Heart right ventricle (tissue), 16 donors: ENCODE results near the gene MMAA. TPM values are rescaled to one million over a fixed set of nuclear protein-coding genes. Genes with fewer than 3 reads are reported as not detected.
"Not testable (repeated sequence)": the region's sequence is repeated elsewhere in the genome, so short reads cannot be mapped to it uniquely, and the experiment has no call there.

ENCODE experiments used
- ATAC-seq, 8 donors: fragments of 200-7000 bp; cut with Tn5 transposase; one replicate each; pipeline ENCODE4 v1.9.1; 2020; ENCODE audit warnings: mild to moderate bottlenecking in 8 of 8, moderate library complexity in 8 of 8, moderate number of reproducible peaks in 1 of 8
- DNase-seq, 2 donors: peaks; one replicate each; pipeline ENCODE4 v3.0.0-alpha.2; 2020
- H3K27ac ChIP-seq, 10 donors: fragments of 200-600 bp; sonication (generic) in 2 of 10; one replicate each; pipeline versions ENCODE4 v1.5.0 to v1.8.0; 2020 to 2022; ENCODE audit warnings: mild to moderate bottlenecking in 3 of 10
- H3K27me3 ChIP-seq, 7 donors: fragments of 200-600 bp; one replicate each; pipeline ENCODE4 v1.8.0; 2021 to 2022; ENCODE audit warnings: mild to moderate bottlenecking in 2 of 7
- H3K36me3 ChIP-seq, 9 donors: fragments of 200-600 bp; sonication (generic) in 1 of 9; one replicate each; pipeline versions ENCODE4 v1.5.0 to v1.8.0; 2020 to 2022; ENCODE audit warnings: mild to moderate bottlenecking in 2 of 9
- H3K4me1 ChIP-seq, 9 donors: fragments of 200-600 bp; sonication (generic) in 1 of 9; one replicate each; pipeline versions ENCODE4 v1.5.0 to v1.8.0; 2020 to 2022; ENCODE audit warnings: mild to moderate bottlenecking in 4 of 9
- H3K4me3 ChIP-seq, 10 donors: fragments of 200-600 bp; sonication (generic) in 2 of 10; one replicate each; pipeline versions ENCODE4 v1.5.0 to v1.8.0; 2020 to 2022; ENCODE audit warnings: mild to moderate bottlenecking in 7 of 10, moderate library complexity in 2 of 10
- H3K9me3 ChIP-seq, 11 donors: fragments of 200-600 bp in 10 of 11; sonication (generic) in 2 of 11; one replicate each; pipeline versions ENCODE4 v1.5.0 to v1.8.0; 2013 to 2022; ENCODE audit warnings: mild to moderate bottlenecking in 2 of 11, control low read depth in 1 of 11, moderate library complexity in 1 of 11
- CTCF ChIP-seq, 9 donors: fragments of 200-600 bp; sonication (generic) in 2 of 9; IDR thresholded peaks; one replicate each; pipeline versions ENCODE4 v1.5.0 to v1.8.0; 2021 to 2022; ENCODE audit warnings: antibody characterized with exemption in 9 of 9, mild to moderate bottlenecking in 5 of 9, moderate library complexity in 1 of 9
- WGBS, 2 donors: extraction: QIAGEN DNeasy Blood & Tissue Kit; methylation state at CpG; one replicate each; pipeline ENCODE4 v1.1.7; 2013; ENCODE audit warnings: inconsistent platforms in 1 of 2; 5-methylcytosine and 5-hydroxymethylcytosine counted together
- intact Hi-C, 10 donors: fragments of 100-400 bp; cut with DNase I; formaldehyde crosslinking; loops; one replicate each; pipeline versions ENCODE4 v1.11.1 to v1.14.2; 2022
- polyA plus RNA-seq, 2 donors: library from polyadenylated mRNA; stranded (reverse); fragments of 200-250 nt; gene quantifications; one replicate each; pipeline ENCODE4 v1.2.3, GENCODE V29; 2013
- total RNA-seq, 10 donors: library from RNA; stranded (reverse); fragmentation: NEBNext Ultra II Directional in 3 of 10; extraction: Animal tissue kit (Norgen Biotek cat#: 25700) in 3 of 10; gene quantifications; one replicate each; pipeline versions ENCODE4 v1.2.1 to v1.2.4, GENCODE V29; 2021 to 2023
- donor health status: Arrhythmogenic right ventricular cardiomyopathy.
- donor health status: ischemic (EF 13 %, LVEDD 7.1; RV severe dilation, severe dysfunction).
- donor health status: healthy with polysubstance abuse.
- donor health status: DM: no; HTN: yes; CAD: no.
- donor health status: DM: no; HTN: no; CAD: no.
- donor health status: ischemic (EF 25% LVEDD 6.9; RV normal size, moderate dysfunction).
- donor health status: ischemic (EF 25% LVEDD 5.7; RV mildly dilated, moderate dysfunction).
- donor health status: healthy.
- donor health status: DM: yes; HTN: yes; CAD: no.
- donor health status: Ischemic cardiomyopathy.
- donor health status: ischemic (EF 35%, LVEDD 5.7; RV mildly dilated, moderate dysfunction).
- donor health status: nonischemic (EF 11% LVEDD 7.7; RV severe dilation, severe dysfunction).
- donor health status: DM: yes; HTN: yes; CAD: no.
- donor health status: PGD.
- donor health status: ischemic (EF 29% LVEDD 5.4; RV normal size, mild dysfunction).
- donor health status: nonischemic (EF 23%, LVEDD 6.1; RV moderate dilation, normal function).

The MMAA gene
- total and polyA plus RNA-seq, 12 donors, result 3.3 to 13.5 (median 9.6) TPM

GRCh38 chr4:145635630-145636029 lies 16.4 kb downstream of the MMAA start:
- H3K27ac ChIP-seq, result no peak overlapping the region
- H3K36me3 ChIP-seq, result peaks cover 0 to 24% (median 6%) of the 10 kb centered on the region in 9 donors
- no peak for DNase-seq
- TF ChIP-seq CTCF (IDR thresholded peaks at IDR 0.05), result no peak
- intact Hi-C loops, result no loop called here
- H3K4me1 ChIP-seq, result peaks cover 0 to 10% (median 3%) of the 10 kb centered on the region in 9 donors
- H3K27me3 ChIP-seq, result no peaks in the 10 kb centered on the region
- no peak overlapping the region for H3K4me3 ChIP-seq
- H3K9me3 ChIP-seq, result no peaks in the 10 kb centered on the region
- ATAC-seq, result no peak

- no peak for ATAC-seq
- Histone ChIP-seq H3K27ac (no peak overlapping the region), H3K4me3 (no peak overlapping the region), H3K36me3 (peaks cover 0 to 40% (median 6%) of the 10 kb centered on the region in 9 donors), H3K27me3 (no peaks in the 10 kb centered on the region), H3K9me3 (no peaks in the 10 kb centered on the region), H3K4me1 (peaks cover 0 to 12% (median 3%) of the 10 kb centered on the region in 9 donors)
- DNase-seq, result no peak
- TF ChIP-seq CTCF (IDR thresholded peaks at IDR 0.05), result no peak
- intact Hi-C loops, result no loop called here
- 94% methylated on average over 6 of the region's 6 CpGs for WGBS, 2 donors
These were observed 20.1 kb downstream of the MMAA start for GRCh38 chr4:145639186-145639698.

- peaks cover 0 to 44% (median 6%) of the 10 kb centered on the region in 9 donors for H3K36me3 ChIP-seq
- H3K4me3 ChIP-seq, H3K9me3 ChIP-seq, H3K27me3 ChIP-seq: not testable (repeated sequence)
- H3K4me1 ChIP-seq, result peaks cover 0 to 12% (median 3%) of the 10 kb centered on the region in 9 donors
- WGBS, 2 donors, result 58 to 68% methylated on average over 2 of the region's 2 CpGs
- DNase-seq (peak in 1 of 2 donors; percentile 15), ATAC-seq (peak; percentile 74 to 93 (median 83))
- peak overlapping the region in 2 of 10 donors; percentile 0 to 14 for H3K27ac ChIP-seq
- intact Hi-C loops, result loop anchor here in 1 of 10 donors (10.0 kb wide), 1 partner anchor 125 kb away; no protein-coding TSS in a partner anchor
These were observed 21.1 kb downstream of the MMAA start for GRCh38 chr4:145640236-145640635.

- ATAC-seq (no peak), DNase-seq (no peak)
- no peak for TF ChIP-seq CTCF (IDR thresholded peaks at IDR 0.05)
- H3K36me3 ChIP-seq, result peaks cover 0 to 75% (median 6%) of the 10 kb centered on the region in 9 donors
- no peaks in the 10 kb centered on the region for H3K27me3 ChIP-seq
- H3K4me3 ChIP-seq, result no peak overlapping the region
- peaks cover 0 to 12% (median 3%) of the 10 kb centered on the region in 9 donors for H3K4me1 ChIP-seq
- H3K9me3 ChIP-seq, result no peaks in the 10 kb centered on the region
- no peak overlapping the region for H3K27ac ChIP-seq
- 85 to 91% methylated on average over 1 of the region's 1 CpG for WGBS, 2 donors
- intact Hi-C loops, result loop anchor here in 1 of 10 donors (10.0 kb wide), 1 partner anchor 122 kb away; no protein-coding TSS in a partner anchor
These were observed 24.1 kb downstream of the MMAA start for GRCh38 chr4:145643295-145643694.

GRCh38 chr4:145644699-145645098 lies 25.5 kb downstream of the MMAA start:
- peak in 1 of 9 donors; percentile 25 for TF ChIP-seq CTCF (IDR thresholded peaks at IDR 0.05)
- no peak for ATAC-seq
- Histone ChIP-seq H3K27ac (no peak overlapping the region), H3K27me3 (no peaks in the 10 kb centered on the region), H3K9me3 (no peaks in the 10 kb centered on the region), H3K4me3 (no peak overlapping the region), H3K36me3 (peaks cover 0 to 77% (median 0%) of the 10 kb centered on the region in 9 donors), H3K4me1 (peaks cover 0 to 12% (median 3%) of the 10 kb centered on the region in 9 donors)
- intact Hi-C loops, result loop anchor here in 1 of 10 donors (10.0 kb wide), 1 partner anchor 120 kb away; no protein-coding TSS in a partner anchor
- 92 to 93% methylated on average over 3 of the region's 3 CpGs for WGBS, 2 donors
- no peak for DNase-seq
